ENCODE results near the gene INSC.

INSC gene

GRCh38 chr11:15228331-15228849, 113.7 kb downstream of the INSC start (continued):
- TF ChIP-seq, protein P1, sequence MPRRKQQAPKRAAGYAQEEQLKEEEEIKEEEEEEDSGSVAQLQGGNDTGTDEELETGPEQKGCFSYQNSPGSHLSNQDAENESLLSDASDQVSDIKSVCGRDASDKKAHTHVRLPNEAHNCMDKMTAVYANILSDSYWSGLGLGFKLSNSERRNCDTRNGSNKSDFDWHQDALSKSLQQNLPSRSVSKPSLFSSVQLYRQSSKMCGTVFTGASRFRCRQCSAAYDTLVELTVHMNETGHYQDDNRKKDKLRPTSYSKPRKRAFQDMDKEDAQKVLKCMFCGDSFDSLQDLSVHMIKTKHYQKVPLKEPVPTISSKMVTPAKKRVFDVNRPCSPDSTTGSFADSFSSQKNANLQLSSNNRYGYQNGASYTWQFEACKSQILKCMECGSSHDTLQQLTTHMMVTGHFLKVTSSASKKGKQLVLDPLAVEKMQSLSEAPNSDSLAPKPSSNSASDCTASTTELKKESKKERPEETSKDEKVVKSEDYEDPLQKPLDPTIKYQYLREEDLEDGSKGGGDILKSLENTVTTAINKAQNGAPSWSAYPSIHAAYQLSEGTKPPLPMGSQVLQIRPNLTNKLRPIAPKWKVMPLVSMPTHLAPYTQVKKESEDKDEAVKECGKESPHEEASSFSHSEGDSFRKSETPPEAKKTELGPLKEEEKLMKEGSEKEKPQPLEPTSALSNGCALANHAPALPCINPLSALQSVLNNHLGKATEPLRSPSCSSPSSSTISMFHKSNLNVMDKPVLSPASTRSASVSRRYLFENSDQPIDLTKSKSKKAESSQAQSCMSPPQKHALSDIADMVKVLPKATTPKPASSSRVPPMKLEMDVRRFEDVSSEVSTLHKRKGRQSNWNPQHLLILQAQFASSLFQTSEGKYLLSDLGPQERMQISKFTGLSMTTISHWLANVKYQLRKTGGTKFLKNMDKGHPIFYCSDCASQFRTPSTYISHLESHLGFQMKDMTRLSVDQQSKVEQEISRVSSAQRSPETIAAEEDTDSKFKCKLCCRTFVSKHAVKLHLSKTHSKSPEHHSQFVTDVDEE (CRISPR knock-in tag; IDR thresholded peaks at IDR 0.05): no peak
- TF ChIP-seq RARB (CRISPR knock-in tag; IDR thresholded peaks at IDR 0.05) (no peak), TOX (CRISPR knock-in tag; IDR thresholded peaks at IDR 0.05; ENCODE audit: borderline replicate concordance) (no peak), ZNF8 (CRISPR knock-in tag; IDR thresholded peaks at IDR 0.05) (no peak), OSR1 (CRISPR knock-in tag; IDR thresholded peaks at IDR 0.05) (no peak)

DNA sequence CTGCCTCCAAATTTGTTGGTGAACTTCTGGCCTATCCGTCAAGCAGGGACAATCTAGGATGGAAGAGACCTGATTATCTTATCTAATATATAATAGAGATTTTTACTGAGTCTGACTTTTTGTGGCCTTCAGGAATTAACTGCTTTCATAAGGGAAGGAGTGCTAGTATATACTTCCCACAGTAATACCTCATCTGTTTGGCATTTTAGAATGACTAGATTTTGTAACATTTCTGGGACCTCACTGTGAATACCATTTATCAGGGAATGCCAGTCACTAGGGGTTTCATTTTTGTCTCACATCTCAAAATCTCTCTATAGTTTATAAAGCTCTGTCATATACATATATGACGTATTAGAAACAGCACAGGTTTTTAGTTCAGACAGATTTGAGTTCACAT, 114.3 kb downstream of the INSC start:
- TF ChIP-seq ZFP30 (CRISPR knock-in tag; IDR thresholded peaks at IDR 0.05): no peak
- TF ChIP-seq, protein P2, sequence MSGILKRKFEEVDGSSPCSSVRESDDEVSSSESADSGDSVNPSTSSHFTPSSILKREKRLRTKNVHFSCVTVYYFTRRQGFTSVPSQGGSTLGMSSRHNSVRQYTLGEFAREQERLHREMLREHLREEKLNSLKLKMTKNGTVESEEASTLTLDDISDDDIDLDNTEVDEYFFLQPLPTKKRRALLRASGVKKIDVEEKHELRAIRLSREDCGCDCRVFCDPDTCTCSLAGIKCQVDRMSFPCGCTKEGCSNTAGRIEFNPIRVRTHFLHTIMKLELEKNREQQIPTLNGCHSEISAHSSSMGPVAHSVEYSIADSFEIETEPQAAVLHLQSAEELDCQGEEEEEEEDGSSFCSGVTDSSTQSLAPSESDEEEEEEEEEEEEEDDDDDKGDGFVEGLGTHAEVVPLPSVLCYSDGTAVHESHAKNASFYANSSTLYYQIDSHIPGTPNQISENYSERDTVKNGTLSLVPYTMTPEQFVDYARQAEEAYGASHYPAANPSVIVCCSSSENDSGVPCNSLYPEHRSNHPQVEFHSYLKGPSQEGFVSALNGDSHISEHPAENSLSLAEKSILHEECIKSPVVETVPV (CRISPR knock-in tag; IDR thresholded peaks at IDR 0.05): no peak
- no peak for TF ChIP-seq ZNF70 (CRISPR knock-in tag; IDR thresholded peaks at IDR 0.05)
- TF ChIP-seq ZC3H10 (CRISPR knock-in tag; IDR thresholded peaks at IDR 0.05): no peak
- no peak for TF ChIP-seq BACH2 (CRISPR knock-in tag; IDR thresholded peaks at IDR 0.05; ENCODE audit: borderline replicate concordance)
- TF ChIP-seq CSDC2 (CRISPR knock-in tag; IDR thresholded peaks at IDR 0.05): no peak
- TF ChIP-seq ZNF565 (CRISPR knock-in tag; conservative IDR thresholded peaks at IDR 0.05; ENCODE audit: low read depth): no peak
- no peak for TF ChIP-seq ZNF8 (CRISPR knock-in tag; IDR thresholded peaks at IDR 0.05)
- TF ChIP-seq ZFP3 (CRISPR knock-in tag; IDR thresholded peaks at IDR 0.05): no peak
- TF ChIP-seq, protein P3, sequence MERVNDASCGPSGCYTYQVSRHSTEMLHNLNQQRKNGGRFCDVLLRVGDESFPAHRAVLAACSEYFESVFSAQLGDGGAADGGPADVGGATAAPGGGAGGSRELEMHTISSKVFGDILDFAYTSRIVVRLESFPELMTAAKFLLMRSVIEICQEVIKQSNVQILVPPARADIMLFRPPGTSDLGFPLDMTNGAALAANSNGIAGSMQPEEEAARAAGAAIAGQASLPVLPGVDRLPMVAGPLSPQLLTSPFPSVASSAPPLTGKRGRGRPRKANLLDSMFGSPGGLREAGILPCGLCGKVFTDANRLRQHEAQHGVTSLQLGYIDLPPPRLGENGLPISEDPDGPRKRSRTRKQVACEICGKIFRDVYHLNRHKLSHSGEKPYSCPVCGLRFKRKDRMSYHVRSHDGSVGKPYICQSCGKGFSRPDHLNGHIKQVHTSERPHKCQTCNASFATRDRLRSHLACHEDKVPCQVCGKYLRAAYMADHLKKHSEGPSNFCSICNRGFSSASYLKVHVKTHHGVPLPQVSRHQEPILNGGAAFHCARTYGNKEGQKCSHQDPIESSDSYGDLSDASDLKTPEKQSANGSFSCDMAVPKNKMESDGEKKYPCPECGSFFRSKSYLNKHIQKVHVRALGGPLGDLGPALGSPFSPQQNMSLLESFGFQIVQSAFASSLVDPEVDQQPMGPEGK (CRISPR knock-in tag; IDR thresholded peaks at IDR 0.05; ENCODE audit: borderline replicate concordance): no peak
- TF ChIP-seq OSR1 (CRISPR knock-in tag; IDR thresholded peaks at IDR 0.05): no peak
- no peak for ATAC-seq

DNA sequence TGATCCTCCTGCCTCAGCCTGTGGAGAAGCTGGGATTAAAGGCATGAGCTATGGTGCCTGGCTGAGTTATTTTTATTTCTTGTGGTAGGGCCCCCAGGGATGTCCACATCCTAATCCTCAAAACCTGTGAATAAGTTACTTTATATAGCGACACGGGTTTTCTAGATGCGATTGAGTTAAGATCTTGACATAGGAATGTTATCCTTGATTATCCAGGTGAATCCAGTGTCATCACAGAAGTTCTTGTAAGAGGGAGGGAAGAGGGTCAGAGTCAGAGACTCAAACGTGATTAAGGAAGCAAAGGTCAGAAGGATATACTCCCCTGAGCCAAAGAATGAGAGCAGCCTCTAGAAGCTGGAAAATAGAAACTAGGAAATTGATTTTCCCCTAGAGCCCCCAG, 117.8 kb downstream of the INSC start:
- no peak for ATAC-seq
- TF ChIP-seq ZNF8 (CRISPR knock-in tag; IDR thresholded peaks at IDR 0.05): no peak
- no peak for TF ChIP-seq OSR1 (CRISPR knock-in tag; IDR thresholded peaks at IDR 0.05)
- TF ChIP-seq CSDC2 (CRISPR knock-in tag; IDR thresholded peaks at IDR 0.05): no peak
- TF ChIP-seq RARB (CRISPR knock-in tag; IDR thresholded peaks at IDR 0.05): no peak
- TF ChIP-seq ARNTL (CRISPR knock-in tag; IDR thresholded peaks at IDR 0.05; ENCODE audit: borderline replicate concordance, low read depth): no peak
- no peak for TF ChIP-seq ZFP30 (CRISPR knock-in tag; IDR thresholded peaks at IDR 0.05)
- no peak for TF ChIP-seq SNAI2 (CRISPR knock-in tag; IDR thresholded peaks at IDR 0.05)
- TF ChIP-seq ZNF565 (CRISPR knock-in tag; conservative IDR thresholded peaks at IDR 0.05; ENCODE audit: low read depth): no peak
- TF ChIP-seq, protein P3 (CRISPR knock-in tag; IDR thresholded peaks at IDR 0.05; ENCODE audit: borderline replicate concordance): no peak
- TF ChIP-seq ZFP3 (CRISPR knock-in tag; IDR thresholded peaks at IDR 0.05): no peak
- TF ChIP-seq BACH2 (CRISPR knock-in tag; IDR thresholded peaks at IDR 0.05; ENCODE audit: borderline replicate concordance): no peak
- TF ChIP-seq TOX (CRISPR knock-in tag; IDR thresholded peaks at IDR 0.05; ENCODE audit: borderline replicate concordance): no peak
- TF ChIP-seq, protein P1 (CRISPR knock-in tag; IDR thresholded peaks at IDR 0.05): no peak
- TF ChIP-seq PPARA (CRISPR knock-in tag; IDR thresholded peaks at IDR 0.05; ENCODE audit: borderline replicate concordance): no peak
- TF ChIP-seq TCF4 (CRISPR knock-in tag; IDR thresholded peaks at IDR 0.05; ENCODE audit: borderline replicate concordance): no peak
- TF ChIP-seq GLIS3 (CRISPR knock-in tag; IDR thresholded peaks at IDR 0.05): no peak
